GM12872 (cell line): ENCODE measurements around the gene SIGLEC8.
A peak's percentile ranks its signal among the peaks of the same experiment; 100 is the strongest.

Experiments used
- TF ChIP-seq, protein P1 (sequence below): IDR thresholded peaks from 3 replicates; pipeline ENCODE4 v1.5.1; 2011; ENCODE audit warnings: low read depth, mild to moderate bottlenecking, low read length, moderate library complexity; ENCODE audit not compliant: insufficient read depth

The SIGLEC8 gene

GRCh38 chr19:51450730-51451307 is 7.4 kb downstream of the SIGLEC8 start:
- TF ChIP-seq, protein P1, sequence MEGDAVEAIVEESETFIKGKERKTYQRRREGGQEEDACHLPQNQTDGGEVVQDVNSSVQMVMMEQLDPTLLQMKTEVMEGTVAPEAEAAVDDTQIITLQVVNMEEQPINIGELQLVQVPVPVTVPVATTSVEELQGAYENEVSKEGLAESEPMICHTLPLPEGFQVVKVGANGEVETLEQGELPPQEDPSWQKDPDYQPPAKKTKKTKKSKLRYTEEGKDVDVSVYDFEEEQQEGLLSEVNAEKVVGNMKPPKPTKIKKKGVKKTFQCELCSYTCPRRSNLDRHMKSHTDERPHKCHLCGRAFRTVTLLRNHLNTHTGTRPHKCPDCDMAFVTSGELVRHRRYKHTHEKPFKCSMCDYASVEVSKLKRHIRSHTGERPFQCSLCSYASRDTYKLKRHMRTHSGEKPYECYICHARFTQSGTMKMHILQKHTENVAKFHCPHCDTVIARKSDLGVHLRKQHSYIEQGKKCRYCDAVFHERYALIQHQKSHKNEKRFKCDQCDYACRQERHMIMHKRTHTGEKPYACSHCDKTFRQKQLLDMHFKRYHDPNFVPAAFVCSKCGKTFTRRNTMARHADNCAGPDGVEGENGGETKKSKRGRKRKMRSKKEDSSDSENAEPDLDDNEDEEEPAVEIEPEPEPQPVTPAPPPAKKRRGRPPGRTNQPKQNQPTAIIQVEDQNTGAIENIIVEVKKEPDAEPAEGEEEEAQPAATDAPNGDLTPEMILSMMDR = no peak

GRCh38 chr19:51448411-51449016 is 9.7 kb downstream of the SIGLEC8 start:
- TF ChIP-seq, protein P1 = no peak

GRCh38 chr19:51448011-51448410 is 10.2 kb downstream of the SIGLEC8 start:
- TF ChIP-seq, protein P1 = no peak

- TF ChIP-seq, protein P1 = no peak
These were observed 16.6 kb downstream of the SIGLEC8 start for GRCh38 chr19:51441410-51442390.

GRCh38 chr19:51440846-51441409 is 17.3 kb downstream of the SIGLEC8 start:
- TF ChIP-seq, protein P1 = peak; percentile 2; the same call in 1 of the 3 replicates

DNA sequence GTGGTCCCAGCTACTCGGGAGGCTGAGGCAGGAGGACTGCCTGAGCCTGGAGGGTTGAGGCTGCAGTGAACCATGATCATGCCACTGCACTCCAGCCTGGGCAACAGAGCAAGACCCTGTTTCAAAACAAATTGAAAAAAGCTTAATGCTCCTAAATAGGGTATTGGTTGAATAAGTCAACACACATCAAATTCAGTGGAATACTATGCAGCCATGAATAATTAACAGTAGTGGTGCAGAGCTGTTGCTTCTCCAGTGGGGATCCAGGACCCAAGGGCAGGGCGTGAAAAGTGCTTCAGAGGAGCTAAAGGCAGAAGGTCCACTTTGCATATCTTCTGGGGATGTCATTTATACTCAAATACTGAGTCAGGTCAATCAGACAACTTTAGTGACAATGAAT is 18.2 kb downstream of the SIGLEC8 start:
- TF ChIP-seq, protein P1 = no peak

- TF ChIP-seq, protein P1 = peak; percentile 70
These were observed 19.2 kb downstream of the SIGLEC8 start for GRCh38 chr19:51439021-51439465.
